Ovary (tissue), 3 donors: ENCODE data around the gene SERPINI1.

Experiments used
- CTCF ChIP-seq, 3 donors: fragments of 450-650 bp in 2 of 3; fragments of 200-600 bp in 1 of 3; IDR thresholded peaks; one replicate each; pipeline versions ENCODE4 v1.5.1 to v1.8.0; 2016 to 2022; ENCODE audit warnings: antibody characterized with exemption in 3 of 3, mild to moderate bottlenecking in 1 of 3
- EP300 ChIP-seq: sonication (generic); formaldehyde crosslinking; IDR thresholded peaks from one replicate; pipeline ENCODE4 v1.6.1; 2017; ENCODE audit warnings: antibody characterized with exemption
- POLR2A ChIP-seq: fragments of 450-650 bp; IDR thresholded peaks from one replicate; pipeline ENCODE4 v1.6.1; 2017; ENCODE audit warnings: antibody characterized with exemption, mild to moderate bottlenecking, moderate library complexity
- donor health status: DM: no; HTN: no; CAD: no.

GRCh38 chr3:167749209-167749608 is 13.7 kb downstream of the SERPINI1 start:
- TF ChIP-seq CTCF (IDR thresholded peaks at IDR 0.05) (no peak), POLR2A (no peak), EP300 (no peak)
